HG02642 (cell line): ENCODE measurements around the gene GABBR2.
"Not testable (repeated sequence)": the region's sequence is repeated elsewhere in the genome, so short reads cannot be mapped to it uniquely, and the experiment has no call there.

Source experiments
- ATAC-seq: cut with Tn5 transposase; IDR thresholded peaks from one replicate; pipeline ENCODE4 v1.9.1; 2021; ENCODE audit warnings: mild to moderate bottlenecking; ENCODE audit not compliant: unreplicated experiment, poor library complexity

GABBR2 gene

GRCh38 chr9:98464156-98464690, 244.5 kb downstream of the GABBR2 start:
- not testable (repeated sequence) for ATAC-seq

GRCh38 chr9:98462310-98462709, 246.4 kb downstream of the GABBR2 start:
- ATAC-seq, result no peak

- ATAC-seq, result no peak
Measured at GRCh38 chr9:98460704-98461103, 248.0 kb downstream of the GABBR2 start.

- ATAC-seq, result no peak
Measured at GRCh38 chr9:98457726-98458370, 250.9 kb downstream of the GABBR2 start.

DNA sequence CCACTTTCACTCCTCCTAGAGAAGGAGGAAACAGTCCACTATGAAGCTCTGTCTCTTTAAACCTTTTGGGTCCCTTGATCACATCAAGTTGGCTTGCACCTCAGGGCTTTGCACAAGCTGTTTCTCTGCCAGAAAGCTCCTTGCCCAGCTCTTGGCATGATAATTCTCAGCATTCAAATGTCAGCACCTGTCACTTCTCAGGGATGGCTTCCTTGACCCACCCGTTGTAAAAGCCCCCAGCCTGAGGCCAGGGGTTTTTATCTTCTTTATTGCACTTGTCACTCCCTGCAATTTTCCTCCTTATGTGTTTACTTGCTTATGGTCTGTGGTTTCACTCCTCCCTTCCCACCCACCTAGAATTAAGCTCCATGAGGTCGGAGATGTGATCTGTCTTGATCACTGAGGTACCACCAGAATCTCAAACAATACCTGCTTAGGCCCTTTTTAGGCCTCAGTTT, 252.6 kb downstream of the GABBR2 start:
- ATAC-seq, result no peak

DNA sequence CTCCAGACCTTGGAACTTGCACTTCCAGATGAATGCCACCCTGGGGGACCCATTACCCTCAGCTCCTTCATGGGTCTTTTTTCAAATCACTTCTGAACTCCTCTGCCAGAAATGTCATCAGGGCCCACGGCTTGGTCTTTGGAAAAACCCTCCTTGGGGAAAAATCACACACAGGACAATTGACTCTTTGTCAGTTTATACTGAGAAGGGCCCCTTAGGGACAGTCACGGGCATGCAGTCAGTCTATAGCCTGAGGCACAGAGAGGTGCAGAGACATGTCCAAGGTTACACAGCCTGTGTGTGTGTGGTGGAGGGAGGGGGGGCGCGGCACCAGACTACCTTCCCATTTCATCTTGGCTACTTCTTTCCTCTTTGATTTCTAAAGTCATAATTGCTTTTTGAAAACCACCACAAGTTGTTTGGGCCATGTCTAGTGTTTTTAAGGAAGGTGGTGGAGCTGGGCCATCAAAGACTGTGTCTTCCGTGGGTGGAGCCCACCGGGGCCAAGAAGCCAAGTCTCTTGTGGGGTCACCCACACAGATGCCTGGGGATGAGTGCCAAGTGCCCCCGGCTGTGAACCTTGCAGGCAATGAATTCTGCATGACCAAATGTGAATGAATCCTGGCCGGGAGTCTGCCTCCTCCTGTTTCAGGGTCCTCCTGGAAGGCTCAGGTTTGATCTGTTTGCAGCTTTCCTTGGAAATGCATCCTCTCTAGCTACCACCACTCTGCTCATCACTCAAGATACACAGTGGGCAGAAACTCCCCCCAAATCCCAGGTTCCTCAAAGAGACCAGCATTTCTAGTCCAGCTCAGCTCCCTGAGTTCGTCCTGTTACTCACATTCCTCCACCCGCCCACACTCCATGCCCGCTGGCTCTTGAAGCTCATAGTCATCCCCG, 253.2 kb downstream of the GABBR2 start:
- no peak for ATAC-seq

GRCh38 chr9:98453589-98454311, 255.0 kb downstream of the GABBR2 start:
- ATAC-seq, result no peak

DNA sequence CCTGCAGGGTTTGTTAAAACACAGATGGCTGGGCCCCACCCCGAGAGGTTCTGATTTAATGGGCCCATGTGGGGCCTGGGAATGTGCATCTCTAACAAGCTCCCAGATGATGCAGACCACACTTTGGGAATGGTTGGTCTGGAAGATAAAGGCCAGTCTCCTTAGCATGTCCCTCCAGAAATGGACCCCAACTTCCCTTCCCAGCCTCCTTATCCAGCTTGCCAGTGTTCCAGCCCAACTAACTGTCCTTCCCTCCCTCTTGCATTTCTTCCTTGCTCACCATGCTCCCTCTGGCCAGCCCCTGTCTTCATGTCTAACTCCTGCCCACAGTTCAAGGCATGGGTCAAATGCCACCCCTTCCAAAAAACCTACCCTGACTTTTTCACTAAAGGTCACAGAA, 257.2 kb downstream of the GABBR2 start:
- ATAC-seq, result no peak

DNA sequence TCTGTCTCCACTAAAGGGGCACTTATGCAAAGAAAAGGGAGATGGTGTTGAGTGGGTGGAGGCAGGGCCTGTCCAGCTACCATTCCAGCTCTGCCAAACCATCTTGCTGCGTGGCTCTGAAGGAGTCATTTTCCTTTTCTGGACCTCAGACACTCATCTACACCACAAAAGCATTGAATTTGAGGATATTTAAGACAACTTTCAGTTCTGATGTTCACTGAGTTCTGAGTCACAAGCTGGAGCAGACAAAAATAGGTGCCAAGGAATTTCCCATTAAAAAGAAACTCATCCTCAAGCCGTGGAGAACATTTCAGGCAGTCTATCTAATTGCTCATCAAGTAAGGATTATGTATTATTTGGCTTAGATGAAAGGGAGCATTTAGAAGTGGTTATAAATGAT, 258.2 kb downstream of the GABBR2 start:
- no peak for ATAC-seq

DNA sequence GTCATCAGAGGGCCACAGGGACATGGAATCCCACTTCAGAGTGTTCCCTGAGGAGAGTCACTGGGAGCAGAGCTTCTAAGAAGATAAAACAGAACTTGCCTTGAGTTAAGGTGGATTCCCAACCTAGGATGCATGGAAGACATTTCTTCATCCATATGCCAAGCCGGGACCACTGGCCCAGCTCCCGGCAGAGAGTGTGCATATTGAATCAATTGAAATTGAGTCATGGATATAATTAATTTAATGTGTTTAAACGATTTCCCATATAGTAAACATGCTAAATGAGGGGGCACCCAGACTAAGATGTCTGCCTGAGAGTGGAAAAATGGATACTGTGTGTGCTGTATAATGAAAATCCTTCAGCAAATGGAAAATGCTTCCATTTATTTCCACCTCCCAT, 258.9 kb downstream of the GABBR2 start:
- no peak for ATAC-seq

GRCh38 chr9:98445576-98445975, 263.2 kb downstream of the GABBR2 start:
- ATAC-seq, result no peak

DNA sequence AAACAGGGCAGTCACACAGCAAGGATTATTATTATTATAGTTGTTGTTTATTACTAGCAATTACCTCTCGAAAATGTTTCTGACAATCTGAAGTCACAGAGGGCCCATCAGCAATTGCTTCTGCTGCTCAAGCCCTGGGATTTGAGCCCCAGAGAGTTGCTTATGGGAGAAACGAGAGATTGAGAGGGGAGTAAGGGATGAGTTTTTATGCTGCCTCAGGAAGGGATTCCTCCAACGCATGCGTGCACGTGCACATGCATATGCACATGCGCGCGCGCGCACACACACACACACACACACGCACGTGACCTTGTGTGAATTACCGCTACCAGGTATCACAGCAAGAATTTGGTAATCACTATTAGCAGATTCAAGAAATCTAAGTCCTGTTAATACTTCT, 264.1 kb downstream of the GABBR2 start:
- ATAC-seq, result no peak

- no peak for ATAC-seq
Measured at GRCh38 chr9:98442541-98442940, 266.2 kb downstream of the GABBR2 start.

GRCh38 chr9:98442114-98442513, 266.6 kb downstream of the GABBR2 start:
- ATAC-seq, result no peak

DNA sequence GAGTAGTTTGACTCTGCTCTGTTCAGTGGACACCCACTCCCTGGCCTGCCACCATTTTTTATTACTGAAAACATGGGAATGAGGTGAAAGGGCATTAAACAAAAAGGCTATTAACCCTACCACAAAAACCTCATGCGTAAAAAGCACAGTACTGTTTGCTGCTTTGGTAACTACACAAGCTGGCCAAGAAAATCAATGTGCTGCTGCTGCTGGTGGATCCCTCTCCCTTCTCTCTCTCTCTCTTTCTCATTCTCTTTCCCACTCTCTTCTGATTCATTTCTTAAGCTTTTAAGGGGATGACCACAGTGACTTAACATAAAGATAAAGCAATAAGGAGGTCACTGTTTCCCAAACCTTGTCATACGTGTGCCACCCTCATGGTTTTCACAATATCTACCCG, 270.1 kb downstream of the GABBR2 start:
- no peak for ATAC-seq

GRCh38 chr9:98437458-98438034, 271.2 kb downstream of the GABBR2 start:
- no peak for ATAC-seq

DNA sequence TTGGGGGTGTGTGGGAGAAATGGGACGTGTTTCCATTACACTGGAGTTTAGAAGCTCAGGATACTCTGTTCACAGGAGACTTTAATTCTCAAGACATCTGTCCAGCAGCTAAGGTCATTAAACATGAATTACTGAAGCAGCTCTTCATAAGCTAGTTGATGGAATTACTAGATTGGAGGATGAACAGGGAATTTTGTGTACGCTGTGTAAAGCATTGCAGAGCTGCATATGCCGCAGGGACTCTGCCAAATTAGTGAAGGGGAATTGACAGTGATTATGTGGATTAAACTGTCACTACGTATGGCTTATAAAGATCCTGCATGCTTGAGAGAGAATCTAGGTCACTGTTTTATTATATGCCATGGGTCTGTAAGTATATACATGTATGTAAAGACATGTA, 275.8 kb downstream of the GABBR2 start:
- ATAC-seq, result no peak

GRCh38 chr9:98432134-98432533, 276.6 kb downstream of the GABBR2 start:
- no peak for ATAC-seq

- no peak for ATAC-seq
Measured at GRCh38 chr9:98430535-98431292, 278.0 kb downstream of the GABBR2 start.

DNA sequence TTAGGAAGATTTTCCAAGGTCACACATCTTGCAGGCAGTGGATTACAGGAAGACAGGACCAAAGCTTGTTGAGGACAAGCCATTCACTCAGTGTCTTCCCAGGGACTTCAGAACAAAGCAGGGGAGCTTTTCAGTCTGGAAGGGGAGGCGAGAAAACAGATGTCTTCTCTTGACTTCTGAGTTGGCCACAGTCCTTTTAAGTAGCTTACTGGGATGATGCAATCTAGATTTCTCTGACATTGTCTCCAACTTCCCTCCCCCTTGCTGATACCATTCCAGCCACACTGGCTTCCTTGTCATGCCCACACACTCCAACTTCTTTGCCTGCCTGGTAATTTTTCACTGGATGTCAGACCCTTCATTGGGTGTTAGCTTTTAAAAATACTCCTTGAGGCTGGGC, 279.1 kb downstream of the GABBR2 start:
- no peak for ATAC-seq
